H1 (cell line): Measurements from ENCODE around the gene CALR.
"Not testable (repeated sequence)": the region's sequence is repeated elsewhere in the genome, so short reads cannot be mapped to it uniquely, and the experiment has no call there.

Experiments
- CEBPB ChIP-seq: IDR thresholded peaks from 2 replicates; pipeline ENCODE4 v1.6.1; 2012; ENCODE audit warnings: low read depth, low read length
- CTCF ChIP-seq, 3 experiments: IDR thresholded peaks; 1 replicate in 2 of 3; 2 replicates in 1 of 3; pipeline versions ENCODE4 v1.5.1 to v1.6.1; 2011; ENCODE audit warnings: low read length in 3 of 3, mild to moderate bottlenecking in 3 of 3, inconsistent platforms in 2 of 3, low read depth in 1 of 3, moderate library complexity in 1 of 3; ENCODE audit not compliant: insufficient read depth in 1 of 3; ENCODE audit errors: control extremely low read depth in 1 of 3
- SP1 ChIP-seq: IDR thresholded peaks from 2 replicates; pipeline ENCODE4 v1.6.1; 2011; ENCODE audit warnings: low read depth, low read length
- USF2 ChIP-seq: IDR thresholded peaks from 2 replicates; pipeline ENCODE4 v1.6.1; 2011; ENCODE audit warnings: low read length, improper control_type of control experiment

GRCh38 chr19:12890299-12890786 lies 48.1 kb upstream of the CALR start:
- TF ChIP-seq CEBPB; CTCF (IDR thresholded peaks at IDR 0.05; ENCODE audit: control extremely low read depth in 1 of 3, insufficient read depth in 1 of 3, low read depth in 1 of 3, low read length in 3 of 3); USF2; SP1: not testable (repeated sequence)
